HG03280 (cell line): ENCODE results near the gene FGF22.

Experiments used
- ATAC-seq: cut with Tn5 transposase; IDR thresholded peaks from one replicate; pipeline ENCODE4 v1.9.1; 2021; ENCODE audit warnings: mild to moderate bottlenecking, moderate library complexity; ENCODE audit not compliant: unreplicated experiment

Gene FGF22

DNA sequence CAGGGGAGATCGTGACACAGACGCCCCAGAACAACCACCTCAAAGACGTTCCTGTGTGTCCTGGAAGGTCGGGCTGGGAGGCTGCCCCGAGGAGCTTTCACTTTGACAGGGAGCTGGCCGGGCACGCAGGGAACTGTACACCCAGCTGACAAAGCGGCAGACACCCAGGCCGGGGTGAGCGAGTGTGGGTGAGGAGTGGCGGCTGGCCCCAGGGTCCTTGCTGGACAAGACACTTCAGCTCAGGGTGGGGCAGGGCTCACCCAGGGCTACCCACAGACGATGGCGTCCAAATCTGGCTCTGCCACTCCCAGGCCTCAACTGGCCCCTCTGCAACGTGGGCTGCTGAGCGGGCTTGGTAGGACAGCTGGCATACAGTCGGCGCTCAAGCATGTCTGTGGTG is 2.0 kb downstream of the FGF22 start:
- ATAC-seq, result no peak

DNA sequence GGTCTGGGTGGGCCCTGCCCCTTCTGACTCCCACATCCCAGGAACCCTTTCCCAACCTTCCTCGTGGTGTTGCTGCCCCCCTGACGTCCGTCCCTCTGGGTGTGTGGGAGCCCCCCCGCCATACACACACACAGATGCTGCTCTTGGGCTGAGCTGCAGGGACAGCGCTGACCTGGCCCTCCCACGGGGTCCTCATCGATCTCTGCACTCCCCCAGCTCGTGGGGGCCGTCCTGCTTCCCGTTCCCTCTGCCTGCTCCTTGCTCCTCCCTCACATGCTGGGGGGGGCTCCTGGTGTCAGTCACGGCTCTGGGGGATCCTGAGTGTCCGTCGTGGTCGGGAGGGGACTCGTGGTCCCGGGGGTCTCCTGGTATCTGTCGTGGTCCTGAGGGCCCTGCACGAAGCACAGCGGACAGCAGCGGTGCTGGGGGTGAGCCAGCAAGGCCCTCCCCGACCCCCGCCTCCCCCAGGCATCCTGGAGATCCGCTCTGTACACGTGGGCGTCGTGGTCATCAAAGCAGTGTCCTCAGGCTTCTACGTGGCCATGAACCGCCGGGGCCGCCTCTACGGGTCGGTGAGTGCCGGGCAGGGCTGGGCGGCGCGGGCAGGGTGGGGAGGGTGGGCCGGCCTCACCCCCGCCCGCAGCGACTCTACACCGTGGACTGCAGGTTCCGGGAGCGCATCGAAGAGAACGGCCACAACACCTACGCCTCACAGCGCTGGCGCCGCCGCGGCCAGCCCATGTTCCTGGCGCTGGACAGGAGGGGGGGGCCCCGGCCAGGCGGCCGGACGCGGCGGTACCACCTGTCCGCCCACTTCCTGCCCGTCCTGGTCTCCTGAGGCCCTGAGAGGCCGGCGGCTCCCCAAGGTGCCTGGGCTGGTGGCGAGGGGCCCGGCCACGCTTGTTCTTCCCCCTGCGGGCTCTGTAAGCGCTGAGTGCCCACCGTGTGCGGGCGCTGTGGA is 3.4 kb downstream of the FGF22 start:
- ATAC-seq, result no peak

DNA sequence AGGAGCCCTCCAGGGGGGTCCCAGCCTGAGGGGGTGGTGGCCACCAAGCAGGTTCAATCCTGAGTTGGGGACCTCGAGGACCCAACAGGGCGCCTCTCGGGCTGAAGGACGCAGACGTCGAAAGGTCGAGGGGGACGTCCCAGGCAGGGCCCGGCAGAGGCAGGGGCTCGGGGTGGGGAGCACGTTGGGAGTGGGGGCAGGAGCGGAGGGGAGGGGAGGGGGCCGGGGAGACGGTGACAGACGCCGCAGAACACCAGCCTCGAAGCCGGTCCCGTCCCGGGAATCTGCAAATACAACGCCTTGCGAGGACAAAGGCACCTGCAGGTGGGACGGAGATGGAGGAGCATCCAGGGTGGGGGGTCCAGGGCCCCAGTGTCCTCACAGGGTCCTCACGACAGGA is 4.1 kb downstream of the FGF22 start:
- no peak for ATAC-seq

DNA sequence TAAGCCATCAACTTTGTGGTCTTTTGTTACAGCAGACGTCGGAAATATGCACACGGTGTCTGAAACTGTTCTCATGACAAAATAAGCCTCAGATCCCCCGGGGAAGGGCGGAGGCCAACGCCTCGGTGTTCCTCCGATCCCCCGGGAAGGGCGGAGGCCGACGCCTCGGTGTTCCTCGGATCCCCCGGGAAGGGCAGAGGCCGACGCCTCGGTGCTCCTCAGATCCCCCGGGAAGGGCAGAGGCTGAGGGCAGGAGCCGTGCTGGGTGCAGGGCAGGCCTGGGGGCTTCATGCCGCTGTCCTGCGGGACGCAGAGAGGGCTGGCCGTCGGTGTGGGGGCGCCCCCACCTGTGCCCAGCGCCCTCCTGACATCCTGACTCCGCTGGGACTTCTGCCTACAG is 4.7 kb downstream of the FGF22 start:
- ATAC-seq, result no peak

DNA sequence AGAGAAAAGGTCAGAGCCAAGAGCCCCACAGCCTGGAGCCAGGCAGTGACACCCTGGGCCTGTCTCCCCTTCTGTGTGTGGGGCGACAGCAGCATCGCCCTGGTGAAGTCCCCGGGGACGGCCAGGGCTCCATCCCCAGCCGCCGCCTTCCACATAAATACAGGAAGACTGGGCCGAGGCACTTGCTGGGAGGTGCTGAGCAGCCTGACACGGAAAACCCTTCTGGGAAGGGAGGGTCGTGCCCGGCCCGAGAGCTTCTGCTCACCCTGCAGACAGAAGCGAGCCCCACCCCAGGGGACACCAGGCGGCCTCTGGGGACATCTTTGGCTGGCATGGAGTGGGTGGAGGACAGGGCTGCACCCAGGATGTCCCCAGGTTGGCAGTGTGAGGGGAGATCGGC is 5.1 kb downstream of the FGF22 start:
- no peak for ATAC-seq

DNA sequence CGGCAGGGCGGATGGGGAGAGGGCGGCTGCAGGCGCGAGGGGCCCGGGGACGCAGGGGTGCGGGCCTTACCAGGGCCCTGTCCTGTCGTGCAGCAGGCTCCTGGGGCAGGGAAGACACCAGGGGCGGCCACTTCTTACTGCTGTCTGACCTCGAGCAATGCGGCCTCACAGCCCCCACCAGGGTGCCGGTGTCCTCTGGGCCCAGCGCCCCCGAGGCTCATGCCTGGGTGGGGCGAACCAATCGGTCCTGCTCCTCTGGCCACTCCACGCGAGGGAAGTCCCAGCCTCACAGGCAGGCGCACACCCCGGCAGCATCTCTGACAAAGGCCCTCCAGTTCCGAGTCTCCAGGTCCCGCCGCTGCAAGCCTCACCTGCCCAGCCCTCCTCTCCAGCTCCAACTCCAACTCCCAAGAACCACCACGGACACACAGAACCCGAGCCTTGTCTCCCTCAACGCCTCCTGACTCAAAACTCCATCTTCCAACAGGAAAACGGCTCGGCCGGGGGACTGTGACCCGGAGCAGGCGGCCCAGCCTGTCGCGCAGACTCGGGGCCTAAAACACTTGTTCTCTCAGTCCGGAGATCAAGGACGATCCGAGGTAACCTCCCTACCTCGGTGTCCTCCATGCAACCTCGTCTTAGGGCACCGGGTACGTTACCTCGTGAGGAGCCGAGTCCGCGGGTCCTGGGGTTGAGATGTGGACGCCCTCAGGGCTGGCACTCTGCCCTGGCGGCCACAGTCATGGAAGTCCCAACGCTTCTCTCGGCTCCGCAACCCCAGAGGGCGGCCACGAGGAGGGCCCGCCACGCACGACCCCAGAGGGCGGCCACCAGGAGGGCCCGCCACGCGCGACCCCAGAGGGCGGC is 6.5 kb downstream of the FGF22 start:
- ATAC-seq, result no peak

DNA sequence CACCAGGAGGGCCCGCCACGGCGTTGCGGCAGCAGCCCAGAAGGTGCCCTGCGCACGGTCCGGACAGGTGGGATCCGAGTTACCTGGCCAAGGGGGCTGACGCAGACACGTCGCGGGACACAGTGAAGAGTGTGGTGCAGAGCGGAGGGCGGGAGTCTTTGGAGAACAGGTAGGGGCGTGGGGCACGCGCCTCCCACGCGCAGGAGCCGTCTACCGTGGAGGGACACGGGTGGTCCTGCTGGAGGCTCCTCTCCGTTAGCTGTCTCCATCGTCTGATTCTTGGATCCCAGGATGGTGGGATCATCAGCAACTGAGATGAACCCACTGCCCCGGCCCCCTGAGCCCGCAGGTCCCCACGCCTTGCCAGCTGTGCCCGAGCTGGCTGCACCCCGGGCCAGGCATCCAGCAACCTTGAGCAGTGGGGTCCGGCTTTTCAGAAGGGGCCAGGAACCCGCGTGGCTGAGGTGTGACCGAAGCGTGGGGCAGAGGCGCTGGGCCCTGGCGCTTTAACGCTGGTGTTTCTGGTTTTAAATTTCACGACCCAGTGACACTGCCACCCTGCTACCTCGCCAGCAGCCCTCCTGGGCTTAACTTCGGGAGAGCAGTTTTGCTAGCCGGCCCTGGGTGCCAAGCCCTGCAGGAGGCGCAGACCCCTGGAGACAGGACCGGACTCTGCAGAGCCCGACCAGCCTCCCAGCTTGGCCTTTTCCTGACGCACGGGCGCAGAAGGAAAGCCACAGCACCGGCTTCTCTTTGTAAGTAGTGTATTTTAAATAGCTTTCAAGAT is 7.3 kb downstream of the FGF22 start:
- no peak for ATAC-seq

DNA sequence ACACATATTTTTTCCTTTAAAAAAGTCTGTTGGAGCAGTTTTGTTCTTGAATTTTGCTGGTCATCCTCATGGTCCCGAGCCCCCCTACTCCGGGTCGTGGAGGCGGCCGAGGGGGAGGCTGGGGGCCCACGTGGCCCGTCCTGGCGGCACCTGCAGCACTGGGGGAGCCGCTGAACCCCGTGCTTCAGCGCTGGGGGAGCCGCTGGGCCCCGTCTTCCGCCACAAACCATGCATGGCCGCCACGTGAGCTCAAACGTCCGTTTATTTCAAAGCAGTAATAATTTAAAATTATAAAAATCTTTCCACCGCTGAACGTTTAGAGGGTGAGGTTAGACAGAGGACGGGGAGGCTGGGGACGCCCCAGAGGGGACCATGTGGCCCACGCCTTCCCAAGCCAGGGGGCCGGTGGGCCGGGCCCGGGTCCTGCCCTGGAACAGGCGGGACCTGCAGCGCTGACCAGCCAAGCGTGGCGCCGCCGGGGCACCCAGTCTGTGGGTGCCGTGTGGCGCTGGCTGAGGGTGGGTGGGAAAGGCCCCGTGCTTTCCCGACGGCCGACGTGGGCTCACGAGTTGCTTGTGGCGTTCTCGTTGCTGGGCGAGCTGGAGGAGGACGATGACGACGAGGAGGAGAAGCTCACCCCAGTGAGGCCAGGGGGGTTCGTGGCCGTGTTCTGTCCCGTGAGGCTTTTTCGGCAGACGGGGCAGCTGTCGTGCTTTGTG is 8.0 kb downstream of the FGF22 start:
- ATAC-seq, result no peak

DNA sequence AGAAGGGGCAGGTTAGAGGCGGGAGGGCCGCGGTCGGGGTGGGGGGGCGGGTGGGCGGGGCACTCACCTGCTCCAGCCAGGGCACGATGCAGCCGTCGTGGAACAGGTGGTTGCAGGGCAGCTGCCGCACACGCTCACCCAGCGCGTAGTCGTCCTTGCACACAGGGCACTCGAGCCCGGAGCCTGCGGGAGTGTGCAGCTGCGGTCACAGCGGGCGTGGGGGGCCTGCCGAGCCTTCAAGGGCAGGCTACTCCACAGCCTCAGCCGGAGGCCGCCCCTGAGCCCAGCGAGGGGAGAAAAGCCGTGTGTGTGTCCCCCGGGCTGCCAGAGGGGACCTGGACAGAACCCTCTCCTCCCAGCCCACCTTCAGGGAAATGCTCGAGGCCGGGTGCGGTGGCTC is 8.6 kb downstream of the FGF22 start:
- ATAC-seq, result no peak

DNA sequence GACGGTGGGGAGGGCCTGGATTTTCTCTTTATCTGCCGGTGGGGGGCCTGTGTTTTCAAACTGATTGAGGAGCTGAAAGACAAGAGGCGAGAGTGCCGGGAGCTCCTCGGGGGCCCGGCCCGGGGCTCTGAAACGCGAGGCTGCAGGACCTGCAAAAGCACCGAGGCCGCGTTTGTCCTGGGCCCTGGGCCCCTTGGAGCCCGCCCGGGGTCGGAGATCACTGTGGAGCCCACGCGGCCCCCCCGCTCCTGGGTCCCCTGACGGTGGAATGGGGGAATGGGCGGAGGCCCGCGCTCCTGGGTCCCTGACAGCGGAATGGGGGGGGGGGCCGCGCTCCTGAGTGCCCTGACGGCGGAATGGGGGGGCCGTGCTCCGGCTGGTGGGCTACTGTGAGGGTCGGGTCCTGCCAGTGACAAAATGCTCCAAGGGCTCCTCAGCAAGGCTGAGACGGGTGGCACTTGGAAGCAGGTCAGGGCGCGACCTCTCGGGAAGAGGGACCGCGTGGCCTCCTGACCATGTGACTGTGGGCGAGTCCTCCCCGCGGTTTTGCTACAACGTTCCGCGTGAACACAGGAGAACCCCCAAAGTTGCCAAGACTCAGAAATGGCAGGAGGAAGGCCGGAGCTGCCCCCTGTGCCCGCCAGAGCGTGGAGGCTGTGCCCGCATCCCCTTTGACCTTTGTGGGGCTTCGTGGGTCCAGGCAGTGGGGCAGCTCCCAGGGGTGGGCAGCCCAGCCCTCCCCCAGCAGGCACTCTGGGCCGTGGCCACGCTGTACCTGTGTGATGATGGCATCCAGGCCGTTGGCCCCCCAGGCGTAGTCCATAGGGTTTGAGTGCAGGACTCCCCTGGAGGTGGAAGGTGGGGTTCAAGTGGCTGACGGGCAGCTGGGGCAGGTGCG is 9.5 kb downstream of the FGF22 start:
- no peak for ATAC-seq

DNA sequence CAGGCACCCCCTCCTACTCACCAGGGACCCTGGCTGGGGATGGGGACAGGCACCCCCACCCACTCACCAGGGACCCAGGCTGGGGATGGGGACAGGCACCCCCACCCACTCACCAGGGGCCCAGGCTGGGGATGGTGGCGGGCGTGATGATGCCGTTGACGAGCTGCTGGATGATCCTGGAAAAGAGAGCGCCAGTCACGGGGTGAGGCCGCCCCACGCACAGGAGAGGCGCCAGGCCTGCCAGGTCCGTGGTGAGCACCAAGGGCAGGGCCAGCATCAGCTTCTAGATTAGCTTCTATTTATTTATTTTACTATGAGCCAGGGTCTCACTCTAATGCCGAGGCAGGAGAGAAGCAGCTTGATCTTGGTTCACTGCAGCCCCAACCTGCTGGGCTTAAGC is 10.4 kb downstream of the FGF22 start:
- ATAC-seq, result no peak

DNA sequence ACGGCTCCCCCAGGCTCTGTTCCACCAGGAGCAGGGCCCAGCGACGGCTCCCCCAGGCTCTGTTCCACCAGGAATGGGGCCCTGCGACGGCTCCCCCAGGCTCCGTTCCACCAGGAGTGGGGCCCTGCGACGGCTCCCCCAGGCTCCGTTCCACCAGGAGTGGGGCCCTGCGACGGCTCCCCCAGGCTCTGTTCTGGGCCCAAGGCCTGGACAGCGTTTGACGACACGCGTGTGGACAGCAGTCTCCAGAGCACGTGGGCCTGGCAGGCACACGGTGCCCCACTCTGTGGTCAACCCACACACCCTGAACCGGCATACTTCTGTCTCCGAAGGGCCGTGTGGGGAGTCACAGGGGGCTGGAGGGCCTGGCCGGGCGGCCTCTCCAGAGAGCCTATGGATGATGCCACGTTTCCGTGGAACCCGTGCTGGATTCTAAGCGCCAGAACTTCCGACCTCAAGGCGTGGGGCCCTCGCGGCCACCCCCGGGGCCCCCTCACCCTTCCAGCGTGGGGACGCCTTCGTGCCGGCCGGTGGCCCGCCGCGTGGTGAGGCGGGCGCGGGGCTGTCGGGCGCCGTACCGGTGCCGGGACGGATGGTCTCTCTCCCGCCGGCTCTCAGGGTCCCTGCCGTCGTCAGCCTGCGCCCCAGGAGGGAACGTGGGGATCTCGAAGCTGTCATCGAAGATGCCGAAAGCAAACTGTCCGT is 11.6 kb downstream of the FGF22 start:
- ATAC-seq, result no peak

DNA sequence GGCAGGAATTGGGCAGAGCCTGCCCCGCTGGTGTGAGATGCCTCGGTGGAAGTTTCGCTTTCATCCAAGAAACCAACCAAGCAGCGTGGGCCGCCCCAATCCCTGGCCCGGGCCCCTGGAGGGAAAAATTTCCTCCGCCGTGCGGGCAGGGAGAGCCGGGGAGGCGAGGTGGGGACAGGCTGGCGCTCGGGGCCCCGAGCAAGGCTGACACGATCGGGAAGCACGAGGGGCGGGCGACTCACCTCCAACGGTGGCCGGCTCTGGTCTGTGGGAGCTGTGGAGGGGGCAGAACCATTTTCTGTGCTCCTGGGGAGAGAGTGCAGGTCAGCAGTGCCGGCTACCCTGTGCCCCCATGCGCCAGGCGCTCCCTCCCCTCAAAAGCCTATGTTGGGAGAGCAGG is 12.3 kb downstream of the FGF22 start:
- no peak for ATAC-seq

DNA sequence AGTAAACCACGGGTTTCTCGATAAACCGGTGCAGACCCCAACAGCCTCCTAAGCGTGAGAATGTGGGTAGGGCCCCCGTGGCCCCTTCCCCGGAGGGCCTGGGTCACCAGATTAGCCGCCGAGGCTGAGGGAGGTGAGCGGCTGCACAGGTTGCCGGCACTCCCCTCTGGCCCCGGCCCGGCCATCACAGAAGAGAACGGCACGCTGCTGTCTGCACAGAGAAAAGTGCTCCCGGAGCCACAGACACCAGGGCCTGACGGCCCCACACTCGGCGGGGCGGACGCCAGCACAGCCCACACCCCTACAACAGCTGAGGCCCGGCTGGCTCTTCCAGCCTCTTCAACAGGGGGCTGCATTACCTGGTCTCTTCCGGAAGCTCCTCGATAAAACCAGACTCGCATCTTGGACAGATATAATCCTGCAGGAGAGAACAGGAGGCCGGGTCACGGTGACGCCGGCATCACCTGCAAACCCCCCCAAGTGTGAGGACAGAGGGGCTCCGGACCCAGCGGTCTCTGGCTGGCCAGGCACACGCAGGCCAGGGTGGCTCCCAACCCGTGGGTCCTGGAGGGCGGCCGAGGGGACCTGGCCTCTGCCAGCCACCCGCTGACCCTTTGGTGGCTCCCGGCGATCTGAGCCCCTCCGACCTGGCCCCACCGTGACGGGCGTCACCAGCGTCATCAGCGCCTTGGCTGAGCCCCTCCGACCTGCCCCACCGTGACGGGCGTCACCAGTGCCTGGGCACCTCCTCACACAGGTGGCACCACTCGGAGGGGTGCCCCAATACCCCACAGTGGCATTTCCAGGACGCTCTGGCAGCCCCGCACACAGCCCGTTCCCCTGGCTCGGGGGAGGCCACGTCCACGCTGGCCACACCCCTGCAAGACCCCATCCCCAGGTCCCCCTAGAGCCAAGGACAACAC is 13.0 kb downstream of the FGF22 start:
- ATAC-seq, result no peak

DNA sequence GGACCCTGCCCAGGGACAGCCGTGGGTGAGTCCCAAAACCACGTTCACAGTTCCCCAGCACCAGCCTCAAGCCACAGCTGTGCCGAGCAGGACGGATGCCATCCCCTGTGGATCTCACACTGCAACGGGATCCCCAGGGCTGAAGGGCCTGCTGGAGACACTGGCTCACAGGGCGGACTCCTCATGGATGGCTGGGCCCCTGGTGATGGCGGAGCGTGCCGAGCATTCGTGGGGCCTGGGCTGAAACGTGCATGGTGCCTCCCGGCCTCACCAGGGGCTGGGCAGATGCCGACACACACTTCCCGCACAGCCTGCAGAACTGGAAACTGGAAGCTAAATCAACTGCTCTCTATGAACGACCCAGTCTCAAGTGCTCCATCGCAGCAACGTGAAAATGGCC is 13.7 kb downstream of the FGF22 start:
- no peak for ATAC-seq

DNA sequence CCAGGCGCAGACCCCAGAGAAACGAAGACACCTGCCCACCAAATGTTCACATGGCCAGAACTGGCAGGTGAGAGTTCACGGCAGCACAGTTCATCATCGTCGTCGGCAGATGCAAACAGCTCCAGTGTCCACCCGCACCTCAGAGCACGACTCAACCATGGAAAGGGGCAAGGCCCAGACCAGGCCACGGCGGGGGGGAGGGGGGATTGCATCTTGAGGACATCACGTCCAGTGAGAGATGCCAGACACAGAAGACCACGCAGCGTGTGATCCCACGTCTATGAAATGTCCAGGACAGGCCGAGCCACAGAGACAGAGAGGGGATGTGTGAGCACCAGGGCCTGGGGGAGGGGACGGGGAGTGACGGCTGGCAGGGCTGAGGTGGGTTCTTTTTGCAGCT is 16.0 kb downstream of the FGF22 start:
- no peak for ATAC-seq

DNA sequence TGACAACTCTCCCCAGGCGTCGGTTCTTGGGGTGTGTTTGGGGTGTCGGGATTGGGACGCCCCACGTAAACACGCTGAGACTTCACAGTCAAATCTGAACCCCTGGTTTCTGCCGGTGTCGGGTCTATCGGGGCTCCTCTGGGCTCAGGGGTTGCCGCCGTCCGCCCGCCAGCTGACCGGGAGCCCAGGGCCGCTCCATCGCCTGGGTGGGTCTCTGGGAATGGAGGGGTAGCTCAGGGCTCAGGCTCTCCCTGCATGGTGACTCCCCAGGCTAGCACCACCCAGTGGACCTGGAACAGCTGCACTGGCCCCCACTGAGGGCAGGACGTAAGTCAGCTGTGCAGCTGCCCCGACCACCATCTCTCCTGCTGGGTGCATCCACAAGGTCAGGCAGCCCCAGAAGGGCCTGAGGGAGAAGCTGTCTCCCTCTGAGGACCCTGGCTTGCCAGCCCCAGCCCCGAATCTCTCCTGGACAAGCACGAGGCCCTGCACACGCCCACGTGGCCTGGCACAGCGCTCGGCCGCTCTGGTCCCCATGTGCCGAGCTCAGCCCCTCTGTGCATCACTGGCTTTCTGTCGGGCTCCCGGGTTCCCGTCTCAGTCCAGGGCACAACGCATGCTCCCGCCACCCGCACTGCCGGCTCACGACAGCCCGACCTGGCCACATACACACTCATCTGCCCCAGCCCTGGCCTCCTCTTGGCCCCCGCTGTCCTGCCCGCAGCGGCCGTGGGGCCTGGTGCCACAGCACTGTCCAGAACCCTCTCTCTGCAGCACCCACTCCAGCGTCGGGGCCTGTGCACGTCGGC is 17.3 kb downstream of the FGF22 start:
- no peak for ATAC-seq
